GM12878 (cell line): ENCODE data around the gene VPS33B. TPM values are rescaled to one million over a fixed set of nuclear protein-coding genes. Genes with fewer than 3 reads are reported as not detected.

Experiments
- ATAC-seq: fragments of 200-7000 bp; cut with Tn5 transposase; 3 replicates; pipeline ENCODE4 v1.9.1; 2020; ENCODE audit warnings: mild to moderate bottlenecking, moderate library complexity
- BruUV-seq: library from RNA; stranded (reverse); fragments of 400-500 nt; replicated peaks from 2 replicates; lab custom pipeline; 2021; lab: Mats Ljungman, UMichigan
- CTCF ChIA-PET: fragments of 300-600 bp; sonication (Branson Sonifier 250); formaldehyde crosslinking; extraction: SDS; loops from one replicate; lab custom pipeline; 2021; ENCODE audit warnings: inconsistent platforms; lab: Yijun Ruan, JAX
- POLR2A ChIA-PET: fragments of 350-600 bp; formaldehyde crosslinking; extraction: SDS; loops from one replicate; lab custom pipeline; 2021; ENCODE audit warnings: inconsistent platforms; lab: Charles Lee
- RAD21 ChIA-PET: fragments of 300-600 bp; sonication (Branson Sonifier 250); formaldehyde crosslinking; loops from one replicate; lab custom pipeline; 2023; ENCODE audit warnings: antibody characterized with exemption; ENCODE audit not compliant: unreplicated experiment; lab: Charles Lee
- SMC1A ChIA-PET: fragments of 300-600 bp; sonication (Branson Sonifier 250); formaldehyde crosslinking; loops from one replicate; lab custom pipeline; 2023; ENCODE audit not compliant: unreplicated experiment, uncharacterized antibody; lab: Charles Lee
- DNase-seq: peaks from one replicate; pipeline ENCODE4 v3.0.0-alpha.2; 2011; ENCODE audit warnings: low read depth, low spot score
- FAIRE-seq: peaks from 3 replicates; lab custom pipeline; 2011; peaks lifted over from hg19 to GRCh38; lab: Jason Lieb, UNC
- H2AFZ ChIP-seq: 2 replicates; pipeline ENCODE4 v1.6.0; 2011; ENCODE audit warnings: low read depth, low read length, control low read depth; ENCODE audit not compliant: control insufficient read depth
- H3K27ac ChIP-seq: 2 replicates; pipeline ENCODE4 v1.5.1; 2011; ENCODE audit warnings: control low read depth; ENCODE audit not compliant: control insufficient read depth, insufficient read depth
- H3K27me3 ChIP-seq, 2 experiments: replicated peaks in 1 of 2; 2 replicates each; pipeline versions ENCODE4 v1.6.0 to v1.6.1; 2011; ENCODE audit warnings: low read length in 1 of 2; ENCODE audit not compliant: control insufficient read depth in 2 of 2, insufficient read depth in 2 of 2
- H3K36me3 ChIP-seq, 2 experiments: 2 replicates each; pipeline ENCODE4 v1.5.1; 2011; ENCODE audit warnings: low read length in 1 of 2; ENCODE audit not compliant: control insufficient read depth in 2 of 2, insufficient read depth in 2 of 2
- H3K4me1 ChIP-seq: 2 replicates; pipeline ENCODE4 v1.6.1; 2011; ENCODE audit warnings: mild to moderate bottlenecking, low read length, moderate library complexity, mixed read lengths; ENCODE audit not compliant: control insufficient read depth, insufficient read depth
- H3K4me2 ChIP-seq: 2 replicates; pipeline ENCODE4 v1.6.0; 2011; ENCODE audit warnings: control low read depth; ENCODE audit not compliant: control insufficient read depth, insufficient read depth
- H3K4me3 ChIP-seq: fragments of 200-600 bp; sonication (generic); 2 replicates; pipeline ENCODE4 v1.5.1; 2016
- H3K79me2 ChIP-seq: 2 replicates; pipeline ENCODE4 v1.6.0; 2011; ENCODE audit warnings: low read length; ENCODE audit not compliant: control insufficient read depth, insufficient read depth
- H3K9ac ChIP-seq: 2 replicates; pipeline ENCODE4 v1.8.0; 2011; ENCODE audit warnings: low read length, control low read depth, mixed read lengths; ENCODE audit not compliant: control insufficient read depth, insufficient read depth
- H3K9me3 ChIP-seq: replicated peaks from 3 replicates; pipeline ENCODE4 v1.5.1; 2011; ENCODE audit warnings: mild to moderate bottlenecking, low read length; ENCODE audit not compliant: control insufficient read depth, insufficient read depth
- H4K20me1 ChIP-seq: 2 replicates; pipeline ENCODE4 v1.6.0; 2011; ENCODE audit not compliant: control insufficient read depth, insufficient read depth
- BHLHE40 ChIP-seq, 2 experiments: fragments of 450-650 bp in 1 of 2; IDR thresholded peaks; 2 replicates each; pipeline ENCODE4 v1.6.1; 2011 to 2017; ENCODE audit warnings: low read depth in 2 of 2, borderline replicate concordance in 1 of 2, improper control_type of control experiment in 1 of 2, low read length in 1 of 2, mild to moderate bottlenecking in 1 of 2
- NFYB ChIP-seq: IDR thresholded peaks from 2 replicates; pipeline ENCODE4 v1.6.1; 2011; ENCODE audit warnings: low read depth, mild to moderate bottlenecking, low read length, improper control_type of control experiment, moderate library complexity; ENCODE audit not compliant: insufficient read depth
- NRF1 ChIP-seq: conservative IDR thresholded peaks from 2 replicates; pipeline ENCODE4 v1.6.1; 2011; ENCODE audit warnings: mild to moderate bottlenecking, low read depth, low read length, improper control_type of control experiment
- RB1 ChIP-seq: fragments of 450-650 bp; formaldehyde crosslinking; IDR thresholded peaks from 2 replicates; pipeline ENCODE4 v1.6.1; 2017; ENCODE audit warnings: mild to moderate bottlenecking, borderline replicate concordance
- STAT3 ChIP-seq: IDR thresholded peaks from 2 replicates; pipeline ENCODE4 v1.6.1; 2011; ENCODE audit warnings: low read depth, low read length, improper control_type of control experiment
- SUPT20H ChIP-seq: IDR thresholded peaks from 2 replicates; pipeline ENCODE4 v1.6.1; 2011; ENCODE audit warnings: low read depth, mild to moderate bottlenecking, low read length, moderate library complexity, borderline replicate concordance; ENCODE audit not compliant: control insufficient read depth
- WGBS: methylation state at CpG from one replicate; pipeline ENCODE4 v1.1.6; 2016; ENCODE audit warnings: low lambda C conversion rate; ENCODE audit not compliant: insufficient replicate concordance, insufficient coverage; ENCODE audit errors: missing lambda C conversion rate; 5-methylcytosine and 5-hydroxymethylcytosine counted together
- in situ Hi-C: fragments of 300-500 bp; cut with MboI; formaldehyde crosslinking; loops from 9 replicates; pipeline ENCODE4 v1.14.3; 2018; ENCODE audit warnings: mixed read lengths
- intact Hi-C: fragments of 100-400 bp; cut with micrococcal nuclease; formaldehyde crosslinking; loops from one replicate; pipeline ENCODE4 v1.14.2; 2022; ENCODE audit not compliant: unreplicated experiment
- polyA plus RNA-seq, 11 experiments: library from polyadenylated mRNA; depleted of rRNA in 4 of 11; unstranded in 6 of 11; stranded (reverse) in 5 of 11; fragments of >200 nt; fragmentation: Nextera tagmentation in 4 of 11; fragmentation: Illumina TruSeq in 1 of 11; extraction: Ambion mirVana in 4 of 11; extraction: Trizol in 1 of 11; gene quantifications; 1 replicate in 1 of 11; 2 replicates in 10 of 11; pipeline versions ENCODE4 v1.2.1 to v1.2.3, GENCODE V29; 2011 to 2016; ENCODE audit warnings: inconsistent platforms in 2 of 11, missing spikeins in 2 of 11, low read depth in 1 of 11
- total RNA-seq, 4 experiments: library from RNA; depleted of rRNA in 3 of 4; stranded (reverse); fragments of >200 nt in 3 of 4; fragmentation: Illumina TruSeq in 1 of 4; extraction: Trizol in 1 of 4; gene quantifications; 2 replicates each; pipeline versions ENCODE4 v1.2.1 to v1.2.3, GENCODE V29; 2013 to 2021

Gene VPS33B
- total and polyA plus RNA-seq, 10 of the 15 experiments (the other 5 are each of a cell fraction or from before 2014, with no cell fraction given), result 11.4 to 21.5 (median 15.2) TPM

DNA sequence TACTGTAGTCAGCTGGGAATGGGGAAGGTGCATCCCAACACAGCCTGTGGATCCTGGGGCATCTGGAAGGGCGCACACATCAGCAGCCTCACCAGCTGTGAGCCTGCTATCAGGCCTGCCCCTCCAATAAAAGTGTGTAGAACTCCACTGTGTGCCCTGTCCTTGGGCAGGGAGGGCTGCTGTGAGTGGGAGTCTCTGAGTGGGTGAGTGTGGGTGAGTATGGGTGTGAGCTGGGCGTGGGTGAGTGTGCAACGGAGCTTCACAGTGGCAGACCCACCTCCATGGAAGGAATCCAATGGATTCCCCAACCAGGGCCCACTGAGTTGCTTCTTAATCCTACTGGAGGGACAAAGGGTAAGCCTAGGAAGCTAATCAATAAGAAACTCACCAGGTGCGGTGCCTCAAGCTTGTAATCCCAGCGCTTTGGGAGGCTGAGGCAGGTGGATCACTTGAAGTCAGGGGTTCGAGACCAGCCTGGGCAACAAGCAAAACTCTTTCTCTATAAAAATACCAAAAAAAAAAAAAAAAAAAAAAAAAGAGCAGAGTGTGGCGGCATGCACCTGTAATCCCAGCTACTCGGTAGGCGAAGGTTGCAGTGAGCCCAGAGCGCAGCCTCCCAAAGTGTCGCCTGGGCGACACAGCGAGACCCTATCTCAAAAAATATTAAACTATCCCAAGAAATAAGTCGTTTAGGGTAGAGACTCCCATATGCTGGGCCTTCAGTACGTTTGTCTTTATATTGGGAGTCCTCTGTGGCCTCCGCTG lies 68.3 kb downstream of the VPS33B start:
- H3K9ac ChIP-seq, result no peak overlapping the region
- H3K36me3 ChIP-seq, result peaks cover 22 to 23% of the 10 kb centered on the region in 2 experiments
- in situ Hi-C loops, result loop anchor here (25.0 kb wide), 1 partner anchor 1367 kb away; the partner anchor contains the start of gene TICRR
- SMC1A ChIA-PET, result interaction anchor here (0.8 to 4.1 kb wide), 5 partner anchors 20 to 318 kb away, joined by 3 to 18 read pairs (median 6); partner anchors contain the start of genes HDDC3 and UNC45A
- no peak for TF ChIP-seq BHLHE40 (IDR thresholded peaks at IDR 0.05; ENCODE audit: borderline replicate concordance in 1 of 2, low read depth in 2 of 2, low read length in 1 of 2)
- no peak for TF ChIP-seq STAT3
- no peak for TF ChIP-seq SUPT20H
- no peak for TF ChIP-seq NRF1
- TF ChIP-seq RB1, result no peak
- no peak for TF ChIP-seq NFYB
- intact Hi-C loops, result loop anchor here (1.0 kb wide), 1 partner anchor 19 kb away; the partner anchor contains the start of gene UNC45A
- BruUV-seq, result no TSS peak
- peak overlapping the region; percentile 87; the same call in 1 of the 2 replicates for H3K4me3 ChIP-seq
- peak overlapping the region; percentile 45; the same call in 1 of the 2 replicates for H3K4me2 ChIP-seq
- no peaks in the 10 kb centered on the region for H4K20me1 ChIP-seq
- 76% methylated on average over 15 of the region's 16 CpGs for WGBS
- H3K9me3 ChIP-seq, result no peaks in the 10 kb centered on the region
- RAD21 ChIA-PET, result interaction anchor here (0.9 to 4.5 kb wide), 14 partner anchors 9 to 318 kb away, joined by 3 to 24 read pairs (median 3); partner anchors contain the start of genes HDDC3, MAN2A2, UNC45A and VPS33B
- peaks cover 24% of the 10 kb centered on the region for H3K79me2 ChIP-seq
- ATAC-seq, result no peak
- DNase-seq, result no peak
- no peak overlapping the region for H2AFZ ChIP-seq
- no peaks in the 10 kb centered on the region for H3K27me3 ChIP-seq
- POLR2A ChIA-PET, result interaction anchor here (0.6 to 3.6 kb wide), 15 partner anchors 8 to 748 kb away, joined by 3 to 26 read pairs (median 3); partner anchors contain the start of genes BLM, HDDC3, PRC1 and UNC45A
- H3K27ac ChIP-seq, result no peak overlapping the region
- CTCF ChIA-PET, result interaction anchor here (0.8 to 6.4 kb wide), 9 partner anchors 11 to 1307 kb away, joined by 3 to 74 read pairs (median 5); partner anchors contain the start of genes HDDC3, PRC1 and UNC45A
- peaks cover 3% of the 10 kb centered on the region; the same call in 1 of the 2 replicates for H3K4me1 ChIP-seq
- FAIRE-seq, result no peak
